Measurements from ENCODE around the gene CTNNBL1.

CTNNBL1 gene

DNA sequence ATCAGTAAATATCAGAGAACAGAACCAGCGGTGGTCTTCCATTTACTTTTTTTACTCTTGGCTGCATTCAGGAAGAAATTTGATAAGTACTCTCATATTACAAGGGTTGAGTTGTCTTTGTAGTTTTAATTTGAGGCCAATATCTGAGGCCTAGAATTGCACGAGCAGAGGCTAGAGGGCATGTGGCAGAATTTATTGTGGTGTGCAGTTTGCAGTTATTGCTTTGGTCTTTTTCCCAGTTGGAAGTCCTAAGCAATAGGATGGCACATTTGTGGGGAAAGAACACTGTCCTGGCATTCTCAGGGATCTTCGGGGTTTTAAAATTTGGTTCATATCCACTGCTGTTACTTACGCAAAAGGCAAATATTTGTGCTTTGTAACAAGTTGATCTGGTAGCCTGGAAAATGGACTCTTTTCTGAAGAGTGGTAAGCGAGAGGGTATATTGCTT, 66.0 kb downstream of the CTNNBL1 start:
- Mint-ChIP-seq H3K27me3 (no peaks in the 10 kb centered on the region), H3K27ac (no peak overlapping the region), H3K4me3 (no peak overlapping the region), H3K9me3 (no peaks in the 10 kb centered on the region), H3K36me3 (ENCODE audit: low read depth) (peaks cover 54% of the 10 kb centered on the region), H3K4me1 (ENCODE audit: low read depth) (no peaks in the 10 kb centered on the region)

DNA sequence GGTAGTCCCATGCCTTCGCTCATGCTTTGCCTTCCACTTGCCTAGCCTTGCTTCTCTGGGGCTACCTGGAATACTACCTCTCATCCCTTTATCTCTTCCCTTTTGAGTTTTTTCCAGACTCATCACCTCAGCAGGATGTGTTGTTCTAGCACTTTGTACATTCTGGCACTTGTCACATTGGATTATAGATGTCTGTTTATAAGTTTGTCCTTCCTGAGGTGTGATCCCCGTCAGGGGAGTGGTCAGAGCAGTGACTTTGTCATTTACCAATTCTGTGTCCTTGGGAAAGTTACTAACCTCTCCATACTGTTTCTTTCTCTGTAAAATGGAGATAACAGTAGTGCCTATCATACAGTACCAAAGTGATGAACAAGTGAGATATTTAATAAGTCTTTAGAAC, 66.5 kb downstream of the CTNNBL1 start:
- Mint-ChIP-seq H3K4me1 (ENCODE audit: low read depth) (no peaks in the 10 kb centered on the region), H3K4me3 (no peak overlapping the region), H3K27ac (no peak overlapping the region), H3K27me3 (no peaks in the 10 kb centered on the region), H3K36me3 (ENCODE audit: low read depth) (peaks cover 54% of the 10 kb centered on the region), H3K9me3 (no peaks in the 10 kb centered on the region)

DNA sequence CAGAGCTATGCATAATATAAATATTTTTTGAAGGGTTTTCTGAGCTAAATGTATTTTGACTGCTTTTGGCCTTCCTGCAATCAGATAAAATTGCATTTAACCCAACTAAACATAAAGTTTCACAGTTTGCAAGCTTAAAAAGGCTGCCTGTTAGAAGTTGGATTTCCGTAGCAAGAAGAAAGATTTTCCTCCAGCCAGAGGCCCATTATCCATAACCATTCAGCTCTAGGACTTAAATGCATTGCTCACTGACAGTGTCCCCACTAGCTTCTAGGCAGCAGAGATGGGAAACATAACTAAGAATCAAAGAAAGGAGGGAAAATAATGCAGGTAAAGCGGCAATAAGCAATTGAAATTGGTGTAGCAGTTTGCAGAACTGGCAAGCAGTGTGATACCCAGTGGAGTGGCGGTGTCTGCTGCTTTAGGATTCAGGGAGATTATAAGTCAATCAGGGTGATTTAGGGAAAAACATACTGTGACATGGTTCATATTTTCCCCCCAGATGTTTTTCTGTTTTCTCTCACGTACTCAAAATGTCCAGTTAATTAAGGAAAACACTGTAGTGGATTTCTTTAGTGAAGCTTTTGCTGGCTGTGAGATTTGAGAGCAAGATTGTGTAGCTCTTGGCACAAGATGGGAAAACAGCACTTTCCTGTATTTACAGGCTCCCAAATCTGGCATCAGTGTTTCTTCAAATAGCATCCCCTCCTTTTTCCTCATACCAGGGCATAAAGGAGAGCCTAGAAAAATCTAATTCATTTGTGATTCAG, 69.1 kb downstream of the CTNNBL1 start:
- no peak overlapping the region for H3K4me3 Mint-ChIP-seq
- H3K27me3 Mint-ChIP-seq: no peaks in the 10 kb centered on the region
- no peak overlapping the region for H3K27ac Mint-ChIP-seq
- peaks cover 50% of the 10 kb centered on the region for H3K36me3 Mint-ChIP-seq (ENCODE audit: low read depth)
- no peaks in the 10 kb centered on the region for H3K4me1 Mint-ChIP-seq (ENCODE audit: low read depth)
- no peaks in the 10 kb centered on the region for H3K9me3 Mint-ChIP-seq

DNA sequence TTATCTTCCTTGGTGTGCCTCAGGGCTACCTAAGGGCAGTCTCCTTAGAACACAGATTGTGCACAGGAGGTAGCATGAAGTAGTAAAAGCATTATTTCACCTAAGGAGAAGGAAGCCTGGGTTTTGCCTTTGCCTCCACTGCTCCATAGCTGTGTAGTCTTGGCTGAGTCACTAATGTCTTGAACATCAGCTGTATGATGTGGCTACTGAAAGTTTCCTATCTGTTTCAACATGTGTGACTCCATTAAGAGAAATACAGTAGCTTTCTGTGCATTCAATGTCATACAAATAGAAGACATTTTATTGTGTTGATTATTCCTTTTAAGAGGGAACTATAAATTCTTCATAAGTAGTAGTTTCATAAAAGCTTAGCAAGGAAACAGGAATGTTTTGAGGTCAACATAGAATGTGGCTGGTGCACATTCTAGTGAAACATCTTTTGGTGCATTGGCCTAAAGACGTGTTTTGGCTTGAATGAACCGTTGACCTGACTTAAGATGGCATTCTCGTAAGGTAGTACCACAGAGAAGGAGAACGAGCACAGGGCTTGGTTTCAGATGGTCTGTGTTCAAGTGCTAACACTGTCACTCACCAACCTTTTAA, 70.6 kb downstream of the CTNNBL1 start:
- Mint-ChIP-seq H3K4me1 (ENCODE audit: low read depth) (no peaks in the 10 kb centered on the region), H3K9me3 (no peaks in the 10 kb centered on the region), H3K27me3 (no peaks in the 10 kb centered on the region), H3K4me3 (no peak overlapping the region), H3K27ac (no peak overlapping the region), H3K36me3 (ENCODE audit: low read depth) (peaks cover 48% of the 10 kb centered on the region)

DNA sequence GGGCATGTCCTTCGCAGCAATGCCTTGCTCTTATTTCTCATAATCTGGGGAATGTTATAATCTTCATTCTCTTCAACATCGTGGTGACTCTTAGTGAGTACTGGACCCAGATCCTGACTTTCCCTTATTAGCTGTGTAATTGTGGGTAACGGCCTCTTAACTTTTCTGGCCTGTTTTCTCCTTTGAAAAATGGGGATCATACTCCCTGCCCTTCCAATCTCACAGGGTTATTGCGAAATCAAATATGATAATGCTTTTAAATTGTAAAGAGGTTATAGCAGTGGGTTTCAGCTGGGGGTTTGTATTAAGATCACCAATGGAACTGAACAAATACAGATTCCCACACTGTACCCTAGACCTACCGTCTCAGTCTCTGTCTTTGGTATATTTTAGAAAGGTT, 77.1 kb downstream of the CTNNBL1 start:
- H3K27ac Mint-ChIP-seq: no peak overlapping the region

DNA sequence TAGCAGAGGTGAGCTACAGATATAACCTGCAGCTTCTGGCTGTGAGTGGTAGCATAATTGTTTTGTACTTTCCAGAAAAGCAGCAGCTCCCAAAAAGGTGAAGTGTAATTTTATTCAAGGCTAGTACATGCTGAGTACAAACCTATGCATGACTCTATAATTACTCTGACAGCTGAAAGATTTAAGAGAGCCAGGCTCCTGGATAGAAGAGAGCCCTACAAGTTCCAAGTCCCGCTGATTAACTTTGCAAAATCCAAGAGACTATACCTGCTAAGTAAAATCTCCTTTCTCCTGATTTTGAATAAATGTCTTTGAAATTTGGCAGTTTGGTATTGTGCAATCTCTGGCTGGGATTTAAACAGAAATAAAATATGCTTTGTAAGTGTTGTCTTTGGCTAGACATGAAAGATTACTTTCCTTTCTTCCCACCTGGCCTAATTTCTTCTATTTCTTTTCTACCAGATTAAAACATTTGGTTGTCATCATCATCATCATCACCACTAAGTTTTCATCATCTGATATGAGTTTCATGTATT, 79.5 kb downstream of the CTNNBL1 start:
- Mint-ChIP-seq H3K4me1 (ENCODE audit: low read depth) (peaks cover 12% of the 10 kb centered on the region), H3K27ac (no peak overlapping the region), H3K9me3 (no peaks in the 10 kb centered on the region), H3K4me3 (no peak overlapping the region), H3K36me3 (ENCODE audit: low read depth) (peaks cover 61% of the 10 kb centered on the region), H3K27me3 (no peaks in the 10 kb centered on the region)

More for the DNA sequence above, 77.1 kb downstream of the CTNNBL1 start:
- H3K27me3 Mint-ChIP-seq: no peaks in the 10 kb centered on the region
- H3K9me3 Mint-ChIP-seq: no peaks in the 10 kb centered on the region
- peaks cover 57% of the 10 kb centered on the region for H3K36me3 Mint-ChIP-seq (ENCODE audit: low read depth)
- peaks cover 12% of the 10 kb centered on the region for H3K4me1 Mint-ChIP-seq (ENCODE audit: low read depth)
- H3K4me3 Mint-ChIP-seq: no peak overlapping the region

DNA sequence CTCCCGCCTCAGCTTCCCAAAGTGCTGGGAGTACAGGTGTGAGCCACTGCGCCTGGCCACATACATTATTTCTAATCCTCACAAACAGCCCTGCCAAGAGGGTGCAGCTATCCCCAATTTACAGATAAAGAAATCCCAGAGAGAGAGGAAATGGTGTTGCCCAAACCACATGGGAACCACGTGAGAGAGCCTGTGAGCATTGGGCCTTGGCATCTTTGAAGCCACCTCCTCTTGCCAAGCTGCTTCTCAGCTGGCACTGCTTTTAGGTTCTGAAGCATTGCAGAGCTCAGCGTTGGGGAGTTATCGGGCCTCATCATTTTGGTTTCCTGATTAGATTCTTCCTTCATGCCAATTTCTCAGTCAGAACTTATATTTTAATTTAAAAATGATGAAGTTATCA, 80.3 kb downstream of the CTNNBL1 start:
- Mint-ChIP-seq H3K4me1 (ENCODE audit: low read depth) (peaks cover 12% of the 10 kb centered on the region), H3K27ac (no peak overlapping the region), H3K9me3 (no peaks in the 10 kb centered on the region), H3K4me3 (no peak overlapping the region), H3K27me3 (no peaks in the 10 kb centered on the region), H3K36me3 (ENCODE audit: low read depth) (peaks cover 69% of the 10 kb centered on the region)

DNA sequence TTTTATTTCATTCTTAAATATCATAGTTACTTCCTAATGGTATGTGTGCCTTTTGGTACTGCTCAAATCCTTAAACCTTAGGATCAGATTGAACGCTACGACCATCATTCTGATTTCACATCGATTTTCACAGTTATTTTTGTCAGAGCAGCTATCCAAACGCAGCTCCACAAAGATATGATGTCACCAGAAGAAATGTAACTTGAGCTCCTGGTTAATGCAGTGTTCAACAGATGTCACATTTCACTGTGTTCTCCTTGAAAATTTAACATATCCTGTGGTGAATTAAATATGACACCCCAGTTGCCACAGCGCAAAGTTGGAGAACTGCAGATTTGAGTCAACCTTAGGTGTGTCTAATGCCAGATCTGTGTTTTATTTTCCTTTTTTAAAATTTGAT, 81.4 kb downstream of the CTNNBL1 start:
- no peaks in the 10 kb centered on the region for H3K9me3 Mint-ChIP-seq
- H3K27ac Mint-ChIP-seq: no peak overlapping the region
- H3K4me3 Mint-ChIP-seq: no peak overlapping the region
- H3K27me3 Mint-ChIP-seq: no peaks in the 10 kb centered on the region
- H3K36me3 Mint-ChIP-seq (ENCODE audit: low read depth): peaks cover 68% of the 10 kb centered on the region
- H3K4me1 Mint-ChIP-seq (ENCODE audit: low read depth): peaks cover 12% of the 10 kb centered on the region

DNA sequence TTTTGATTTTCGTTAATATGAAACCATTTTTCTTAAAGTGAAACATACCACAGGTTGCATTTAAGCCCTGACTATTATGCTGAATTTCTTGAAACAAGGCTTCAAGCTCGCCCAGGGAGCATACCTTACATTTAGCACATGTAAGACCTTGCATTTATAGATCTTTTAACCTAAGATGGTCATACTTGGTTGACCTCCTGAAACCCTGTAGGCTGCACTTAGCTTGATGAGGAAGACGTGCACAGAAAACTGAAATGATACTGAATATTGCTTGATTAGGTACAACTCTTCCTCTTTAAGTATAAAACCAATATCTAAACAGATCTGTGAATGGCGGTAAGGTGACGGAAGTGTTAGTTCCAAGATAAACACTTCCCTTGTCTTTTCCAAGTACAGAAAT, 82.2 kb downstream of the CTNNBL1 start:
- H3K36me3 Mint-ChIP-seq (ENCODE audit: low read depth): peaks cover 61% of the 10 kb centered on the region
- no peaks in the 10 kb centered on the region for H3K27me3 Mint-ChIP-seq

DNA sequence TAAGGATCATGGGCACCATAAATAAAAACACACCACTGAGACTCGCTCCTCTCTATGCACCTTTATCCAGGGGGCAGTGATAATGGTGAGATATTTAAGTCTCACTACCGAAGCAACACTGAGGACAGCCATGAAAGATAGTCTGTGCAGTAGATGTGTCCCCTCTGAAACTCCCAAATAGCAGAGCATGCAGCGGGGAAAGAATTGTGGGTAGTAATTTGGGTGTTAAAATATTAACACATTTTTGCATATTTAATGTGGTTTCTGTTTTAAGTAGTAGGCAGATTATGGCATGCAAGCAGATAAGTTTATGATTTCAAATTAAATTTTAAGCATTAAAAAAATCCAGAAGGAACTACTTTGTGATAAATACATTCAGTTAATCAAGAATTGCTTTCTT, 82.7 kb downstream of the CTNNBL1 start:
- no peak overlapping the region for H3K4me3 Mint-ChIP-seq
- peaks cover 58% of the 10 kb centered on the region for H3K36me3 Mint-ChIP-seq (ENCODE audit: low read depth)
- peaks cover 15% of the 10 kb centered on the region for H3K4me1 Mint-ChIP-seq (ENCODE audit: low read depth)
- no peaks in the 10 kb centered on the region for H3K27me3 Mint-ChIP-seq
- H3K9me3 Mint-ChIP-seq: no peaks in the 10 kb centered on the region
- H3K27ac Mint-ChIP-seq: no peak overlapping the region

More for the DNA sequence above, 82.2 kb downstream of the CTNNBL1 start:
- H3K4me3 Mint-ChIP-seq: no peak overlapping the region
- no peaks in the 10 kb centered on the region for H3K9me3 Mint-ChIP-seq
- no peak overlapping the region for H3K27ac Mint-ChIP-seq
- peaks cover 12% of the 10 kb centered on the region for H3K4me1 Mint-ChIP-seq (ENCODE audit: low read depth)

DNA sequence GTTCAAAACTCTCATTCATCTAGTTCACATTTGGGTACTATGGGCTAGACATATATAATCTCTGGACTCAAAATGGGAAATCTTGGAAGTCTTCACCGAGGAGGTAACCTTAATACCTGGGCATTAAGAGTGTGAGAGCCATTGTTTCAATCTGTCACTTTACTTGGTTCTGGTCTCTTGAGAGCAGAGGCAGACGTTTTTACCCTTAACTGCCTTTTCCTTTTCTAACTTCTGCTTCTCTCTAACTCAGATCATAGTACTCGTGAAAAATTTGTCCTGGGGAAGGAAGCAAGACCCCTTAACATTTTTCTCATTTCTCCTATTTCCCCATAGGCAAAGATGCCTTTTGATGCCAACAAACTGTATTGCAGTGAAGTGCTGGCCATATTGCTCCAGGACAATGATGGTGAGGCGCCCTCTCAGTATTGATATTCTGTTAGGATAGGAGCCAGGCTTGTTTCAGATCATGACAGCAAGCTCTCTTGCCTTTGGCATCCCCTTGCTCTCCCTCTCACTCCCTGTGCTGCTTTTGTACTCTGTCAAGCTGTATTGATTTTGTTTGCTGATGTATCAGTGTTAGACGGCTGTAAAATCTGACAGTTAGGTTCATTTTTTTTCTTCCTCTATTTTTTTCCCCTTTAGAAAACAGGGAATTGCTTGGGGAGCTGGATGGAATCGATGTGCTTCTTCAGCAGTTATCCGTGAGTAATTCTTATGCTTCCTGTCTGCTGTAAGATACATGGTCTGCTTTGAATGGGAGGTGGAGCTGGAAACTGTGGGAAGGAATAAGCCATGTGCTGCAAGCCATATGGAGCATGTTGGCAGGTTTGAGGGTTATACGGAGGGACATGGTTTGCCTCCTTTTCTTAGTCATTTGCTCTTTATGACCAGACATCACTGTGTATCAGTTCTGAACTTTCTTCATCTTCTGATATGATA, 83.5 kb downstream of the CTNNBL1 start:
- Mint-ChIP-seq H3K36me3 (ENCODE audit: low read depth) (peaks cover 58% of the 10 kb centered on the region), H3K4me1 (ENCODE audit: low read depth) (peaks cover 18% of the 10 kb centered on the region), H3K27ac (no peak overlapping the region), H3K9me3 (no peaks in the 10 kb centered on the region), H3K27me3 (no peaks in the 10 kb centered on the region), H3K4me3 (no peak overlapping the region)

DNA sequence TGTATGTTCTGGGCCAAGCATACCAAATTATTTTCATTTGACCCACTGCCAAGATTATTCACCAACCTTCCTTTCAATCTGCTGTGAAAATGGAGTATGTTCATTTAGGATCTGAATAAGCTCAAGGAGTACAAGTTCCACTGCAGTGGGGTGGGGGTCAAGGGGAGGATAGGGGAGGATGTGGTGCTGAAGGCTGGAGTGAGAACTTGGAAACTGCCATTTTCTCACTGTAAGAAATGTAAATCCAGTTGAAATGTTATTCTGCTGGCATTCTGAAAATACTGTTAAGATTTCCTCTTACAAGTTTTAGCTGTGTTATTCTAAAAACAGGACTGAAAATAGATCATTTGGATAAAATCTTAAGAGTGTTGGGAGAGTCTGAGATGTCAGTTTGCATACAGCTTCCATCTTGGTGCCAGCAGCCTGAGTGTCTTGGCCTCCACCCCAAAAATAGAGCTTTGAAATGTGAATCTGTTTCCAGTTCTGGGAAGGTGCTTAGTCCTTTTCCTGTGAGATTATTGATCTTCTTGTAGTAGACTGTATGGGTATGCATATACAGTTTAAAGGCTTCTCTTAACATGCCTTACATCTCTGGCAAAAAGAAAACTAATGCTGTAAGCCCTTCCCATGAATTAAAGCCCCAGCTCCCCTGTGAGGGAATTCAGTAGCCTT, 84.3 kb downstream of the CTNNBL1 start:
- H3K36me3 Mint-ChIP-seq (ENCODE audit: low read depth): peaks cover 60% of the 10 kb centered on the region
- H3K27ac Mint-ChIP-seq: no peak overlapping the region
- H3K4me1 Mint-ChIP-seq (ENCODE audit: low read depth): peaks cover 18% of the 10 kb centered on the region
- no peak overlapping the region for H3K4me3 Mint-ChIP-seq
- no peaks in the 10 kb centered on the region for H3K27me3 Mint-ChIP-seq
- H3K9me3 Mint-ChIP-seq: no peaks in the 10 kb centered on the region

DNA sequence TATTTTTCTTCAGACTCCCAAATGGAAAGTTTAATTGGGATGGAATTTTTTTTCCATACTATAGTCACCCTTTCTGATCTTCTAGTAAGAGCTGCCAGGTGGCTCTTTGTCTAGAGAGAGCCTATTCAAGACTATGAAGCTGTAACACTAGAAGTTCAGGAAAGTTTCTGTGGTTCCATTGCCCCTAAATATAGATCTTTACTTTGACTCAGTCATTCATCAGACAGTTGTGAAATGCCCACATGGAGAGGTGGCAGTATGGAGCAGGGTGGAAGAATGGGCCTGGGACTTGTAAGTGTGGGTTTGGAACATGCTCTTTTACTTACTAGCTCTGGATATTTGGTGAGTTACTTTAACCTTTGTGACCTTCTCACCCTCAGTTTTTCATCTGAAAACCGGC, 87.8 kb downstream of the CTNNBL1 start:
- Mint-ChIP-seq H3K27me3 (no peaks in the 10 kb centered on the region), H3K4me1 (ENCODE audit: low read depth) (peaks cover 6% of the 10 kb centered on the region), H3K27ac (no peak overlapping the region), H3K4me3 (no peak overlapping the region), H3K36me3 (ENCODE audit: low read depth) (peaks cover 72% of the 10 kb centered on the region), H3K9me3 (no peaks in the 10 kb centered on the region)

DNA sequence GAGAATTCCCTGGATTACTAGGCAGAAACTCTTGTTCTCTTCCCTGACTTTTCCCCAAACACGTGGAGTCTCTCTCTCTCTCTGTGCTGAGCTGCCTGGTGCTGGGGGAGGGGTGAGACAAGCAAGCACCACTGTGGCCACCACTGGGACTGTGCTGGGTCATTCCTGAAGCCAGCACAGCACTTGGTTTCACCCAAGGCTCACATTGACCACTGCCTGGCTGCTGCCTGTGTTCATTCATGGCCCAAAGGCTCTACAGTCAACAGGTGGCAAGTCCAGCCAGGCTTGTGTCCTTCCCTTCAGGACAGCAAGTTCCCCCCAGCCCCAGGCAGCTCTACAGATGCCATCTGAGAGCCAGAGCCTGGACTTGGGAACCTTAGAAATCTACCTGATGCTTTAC, 92.2 kb downstream of the CTNNBL1 start:
- peaks cover 6% of the 10 kb centered on the region for H3K4me1 Mint-ChIP-seq (ENCODE audit: low read depth)
- H3K9me3 Mint-ChIP-seq: no peaks in the 10 kb centered on the region
- H3K27ac Mint-ChIP-seq: no peak overlapping the region
- H3K4me3 Mint-ChIP-seq: no peak overlapping the region
- H3K36me3 Mint-ChIP-seq (ENCODE audit: low read depth): peaks cover 76% of the 10 kb centered on the region
- no peaks in the 10 kb centered on the region for H3K27me3 Mint-ChIP-seq
